Activated gamma-delta T cell treated with anti-CD3 and anti-CD28 coated beads, Interleukin-2, amount 50 U/mL, for 16 hours (primary cell): Measurements from ENCODE around the gene LY86.

Experiments
- DNase-seq: peaks from one replicate; pipeline ENCODE4 v3.0.0-alpha.2; 2020; ENCODE audit warnings: low read depth

Gene LY86

DNA sequence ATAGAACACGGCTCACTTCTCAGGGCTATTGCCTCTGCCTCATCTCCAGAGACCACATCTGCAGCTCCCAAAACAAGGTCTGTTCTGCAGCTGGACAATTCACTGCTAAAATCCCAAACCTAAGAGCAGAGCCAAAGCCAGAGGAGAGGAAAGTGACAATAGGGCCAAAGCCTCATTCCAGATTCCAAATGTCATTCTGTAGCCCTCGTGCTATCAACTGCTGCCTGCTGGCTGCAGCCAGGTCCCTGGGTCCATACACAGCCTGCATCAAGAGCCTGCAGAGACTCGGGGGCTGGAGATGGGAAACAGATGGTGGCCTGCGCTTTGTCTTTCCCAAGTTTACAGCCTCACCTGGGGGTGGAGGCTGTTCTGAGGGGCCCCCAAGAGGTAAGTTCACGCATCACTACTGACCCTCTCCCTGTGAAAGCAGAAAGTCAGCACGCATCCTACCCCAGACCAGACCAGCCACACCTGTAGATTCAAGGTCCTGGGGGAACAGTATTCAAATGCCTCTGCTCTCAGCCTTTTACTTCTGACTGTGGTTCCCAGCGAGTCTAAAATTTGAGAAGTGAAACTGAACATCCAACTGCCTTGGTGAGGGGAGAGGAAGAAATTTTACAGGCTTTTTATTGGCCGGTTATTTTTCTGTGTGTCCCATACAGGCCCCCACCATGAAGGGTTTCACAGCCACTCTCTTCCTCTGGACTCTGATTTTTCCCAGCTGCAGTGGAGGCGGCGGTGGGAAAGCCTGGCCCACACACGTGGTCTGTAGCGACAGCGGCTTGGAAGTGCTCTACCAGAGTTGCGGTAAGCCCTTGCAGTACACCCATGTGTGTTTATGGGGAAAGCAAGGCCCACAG is at the start of gene LY86:
Gene LY86, plus strand, starts transcription at position 657 of the 860 bp plus-strand sequence. Its CDS starts 15 bp downstream, at position 672.
- DNase-seq = no peak

DNA sequence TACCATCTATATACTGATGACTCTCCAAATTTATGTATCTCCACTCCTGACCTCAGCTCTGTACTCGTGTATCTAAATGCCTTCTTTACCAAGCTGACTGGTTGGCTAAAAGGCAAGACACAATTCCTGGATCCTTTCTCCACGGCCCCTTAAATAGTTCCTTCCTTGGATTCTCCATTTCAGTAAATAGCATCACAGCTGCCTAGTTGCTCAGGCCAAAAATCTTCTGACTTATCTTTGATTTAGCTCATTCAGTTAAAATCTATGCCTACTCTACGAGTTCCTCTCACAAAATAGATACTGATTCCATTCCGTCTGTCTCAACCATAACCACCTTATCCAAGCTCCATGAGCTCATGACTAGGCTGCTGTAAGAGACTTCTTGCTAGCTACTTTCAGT is 49.5 kb upstream of the LY86 start:
- DNase-seq = no peak

DNA sequence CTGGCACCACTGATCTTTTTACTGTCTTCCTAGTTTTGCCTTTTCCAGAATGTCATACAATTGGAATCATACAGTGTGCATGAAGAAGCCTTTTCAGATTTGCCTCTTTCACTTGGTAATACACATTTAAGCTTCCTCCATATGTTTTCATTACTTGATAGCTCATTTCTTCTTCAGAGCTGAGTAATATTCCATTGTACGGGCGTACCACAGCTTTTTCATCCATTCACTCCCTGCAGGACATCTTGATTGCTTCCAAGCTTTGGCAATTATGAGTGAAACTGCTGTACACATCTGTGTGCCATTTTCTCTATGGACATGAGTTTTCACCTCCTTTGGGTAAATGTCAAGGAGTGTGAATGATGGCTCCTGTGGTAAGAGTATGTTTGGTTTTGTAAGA is 46.2 kb upstream of the LY86 start:
- DNase-seq = no peak

DNA sequence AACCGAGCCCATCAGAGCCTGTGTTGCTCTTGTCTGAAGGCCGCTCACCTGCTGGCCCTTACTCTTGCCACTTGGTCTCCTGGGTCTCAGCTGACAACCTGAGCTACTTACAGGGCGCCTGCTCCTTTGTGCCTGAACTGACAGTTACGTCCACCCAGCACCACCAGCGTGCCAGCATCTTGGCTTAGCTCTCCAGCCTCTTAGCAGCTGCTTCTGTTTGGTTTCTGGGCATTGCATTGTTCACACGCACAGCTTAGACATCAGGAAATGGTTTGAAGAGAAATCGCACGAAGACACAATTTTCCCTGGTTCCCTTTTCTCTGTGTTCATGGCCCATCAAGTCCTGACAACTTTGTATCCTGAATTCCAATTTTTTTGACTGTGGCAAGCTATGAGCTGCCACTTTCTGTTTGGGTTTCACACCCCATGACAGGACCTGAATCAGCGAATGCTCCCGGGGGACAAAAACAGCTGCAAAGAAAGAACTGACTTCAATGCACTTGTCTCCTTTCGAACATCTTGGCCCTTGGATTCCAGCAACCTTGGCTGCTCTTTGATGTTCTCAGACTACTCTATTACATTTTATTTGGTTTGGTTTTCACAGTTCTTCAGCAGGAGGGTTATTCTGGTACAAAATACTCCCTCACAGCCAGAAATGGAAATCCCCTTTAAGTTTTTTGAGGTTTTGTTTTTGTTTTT is 45.2 kb upstream of the LY86 start:
- no peak for DNase-seq

DNA sequence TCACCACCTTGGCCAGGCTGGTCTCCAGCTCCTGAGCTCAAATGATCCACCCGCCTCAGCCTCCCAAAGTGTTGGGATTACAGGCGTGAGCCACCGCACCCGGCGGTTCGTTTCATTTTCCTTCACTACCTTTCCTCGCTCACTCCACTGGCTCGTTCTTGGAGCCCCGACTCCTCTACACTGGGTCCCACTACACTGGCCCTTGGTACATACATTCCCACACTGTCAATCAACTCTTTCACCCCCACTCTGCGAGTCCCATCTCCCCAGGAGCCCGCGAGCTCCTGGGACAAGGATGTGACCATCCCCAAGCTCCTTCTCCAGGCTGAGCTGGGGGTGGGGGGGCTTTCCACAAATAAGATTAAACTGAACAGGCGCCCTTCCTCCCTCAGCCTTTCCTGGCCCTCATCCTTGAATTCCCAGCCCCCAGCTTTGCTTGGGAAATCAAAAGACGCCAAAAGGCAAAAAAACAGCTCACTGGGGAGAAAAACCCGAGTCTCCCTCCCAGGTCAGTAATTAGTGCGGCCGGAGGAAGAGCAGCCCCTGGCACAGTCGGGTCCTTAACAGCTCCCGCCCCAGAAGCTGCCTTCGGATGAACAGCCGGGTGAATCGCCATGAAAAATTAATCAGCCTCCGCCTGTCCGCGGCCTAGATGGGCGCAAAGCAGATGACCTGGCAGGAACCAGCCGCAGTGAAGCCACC is 42.8 kb upstream of the LY86 start:
- no peak for DNase-seq

DNA sequence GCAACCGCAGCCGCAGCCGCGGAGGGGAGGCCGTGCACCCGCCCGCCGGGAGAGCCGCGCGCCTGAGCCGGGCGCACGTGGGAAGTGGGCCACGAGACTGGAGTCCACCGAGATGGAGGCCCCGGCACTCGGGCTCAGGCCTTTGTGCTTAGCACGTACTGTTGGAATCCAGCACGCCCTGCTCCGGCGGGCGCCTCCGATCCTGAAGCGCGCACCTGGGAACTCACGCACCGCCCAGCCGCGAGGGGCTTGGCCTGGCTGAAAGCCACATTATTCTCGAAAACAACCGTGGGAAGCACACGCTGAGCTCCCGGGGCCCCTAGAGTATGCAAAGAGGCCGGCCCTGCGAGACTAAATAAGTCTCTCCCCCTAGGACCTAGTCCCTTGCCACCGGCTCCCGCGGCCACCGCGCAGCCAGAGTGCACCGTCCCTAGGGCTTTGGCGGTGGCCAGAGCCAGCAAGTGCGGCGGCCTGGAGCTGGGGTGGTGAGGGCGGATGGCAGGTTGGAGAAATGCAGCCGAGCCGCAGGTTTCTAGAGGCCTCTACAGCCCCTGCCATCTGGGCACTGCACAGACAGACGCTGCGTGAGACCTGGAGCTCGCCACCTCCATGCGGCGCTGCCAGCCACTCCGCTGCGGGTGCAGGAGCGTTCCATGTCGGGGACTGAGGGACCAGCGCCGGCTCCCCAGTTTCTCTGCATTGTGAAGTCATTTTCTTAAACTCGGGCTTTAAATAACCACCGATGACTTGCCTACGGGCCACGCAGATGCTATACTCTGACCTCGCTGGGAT is 42.0 kb upstream of the LY86 start:
- DNase-seq = no peak

DNA sequence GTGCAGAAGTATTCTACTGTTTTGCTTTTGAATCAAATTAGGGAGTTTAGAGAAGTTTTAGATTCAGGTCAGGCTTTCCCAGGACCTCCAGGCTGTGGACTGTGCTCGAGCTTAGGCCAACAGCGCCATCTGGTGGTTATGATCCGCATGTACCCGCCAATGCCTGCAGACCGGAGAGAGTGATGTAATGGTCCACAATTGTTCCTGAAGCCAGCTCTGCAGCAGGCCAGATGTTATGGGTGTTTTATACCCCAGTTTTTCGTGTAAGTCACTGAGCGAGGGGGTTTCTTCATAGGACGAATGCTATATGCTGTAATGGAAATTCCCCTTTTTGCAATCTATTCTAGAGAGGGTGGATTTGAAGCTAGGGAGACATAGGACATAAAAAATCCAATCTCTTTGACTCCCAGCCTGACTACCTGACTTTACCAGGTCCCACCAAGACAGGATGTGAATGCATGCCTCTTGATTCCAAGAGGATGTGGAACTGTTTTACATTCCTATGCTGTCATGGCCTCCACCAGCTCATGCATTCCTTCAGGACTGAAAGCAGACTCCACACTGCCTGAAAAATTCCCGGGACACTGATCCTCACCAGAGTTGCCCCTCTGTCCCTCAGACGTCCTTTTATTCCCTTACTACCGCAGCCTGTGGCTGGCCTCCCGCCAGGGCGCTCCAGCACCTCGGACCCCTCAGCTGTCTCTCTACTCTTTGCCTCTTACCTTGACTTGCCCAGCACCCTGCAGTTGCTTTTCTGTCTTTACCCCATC is 41.2 kb upstream of the LY86 start:
- DNase-seq = peak; percentile 70

DNA sequence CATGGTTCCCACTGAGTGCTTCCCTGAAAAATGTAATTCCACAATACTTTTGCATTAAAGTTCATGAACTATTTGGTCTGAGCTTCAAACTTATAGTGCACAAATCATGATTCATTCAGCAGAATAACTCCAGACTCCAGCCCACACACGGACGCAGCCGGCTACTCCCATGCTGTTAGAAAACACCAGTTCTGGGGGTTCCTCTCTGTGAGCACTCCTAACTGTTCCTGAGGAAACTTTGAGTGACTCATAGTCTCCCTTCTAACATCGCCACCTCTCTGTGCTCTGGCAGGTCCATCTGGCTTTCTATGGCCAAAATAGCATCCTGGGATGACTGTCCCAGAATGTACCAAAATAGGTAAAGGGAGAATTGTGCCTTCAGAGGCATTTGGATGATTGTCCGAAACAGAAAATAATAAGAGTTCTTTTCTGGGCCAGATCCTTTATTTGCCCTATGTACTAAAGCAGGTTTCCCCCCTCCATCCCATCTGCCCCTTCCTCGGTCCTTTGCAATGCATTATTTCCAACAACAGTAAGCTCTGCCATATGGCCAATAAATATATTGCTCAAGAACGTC is 32.3 kb upstream of the LY86 start:
- no peak for DNase-seq

DNA sequence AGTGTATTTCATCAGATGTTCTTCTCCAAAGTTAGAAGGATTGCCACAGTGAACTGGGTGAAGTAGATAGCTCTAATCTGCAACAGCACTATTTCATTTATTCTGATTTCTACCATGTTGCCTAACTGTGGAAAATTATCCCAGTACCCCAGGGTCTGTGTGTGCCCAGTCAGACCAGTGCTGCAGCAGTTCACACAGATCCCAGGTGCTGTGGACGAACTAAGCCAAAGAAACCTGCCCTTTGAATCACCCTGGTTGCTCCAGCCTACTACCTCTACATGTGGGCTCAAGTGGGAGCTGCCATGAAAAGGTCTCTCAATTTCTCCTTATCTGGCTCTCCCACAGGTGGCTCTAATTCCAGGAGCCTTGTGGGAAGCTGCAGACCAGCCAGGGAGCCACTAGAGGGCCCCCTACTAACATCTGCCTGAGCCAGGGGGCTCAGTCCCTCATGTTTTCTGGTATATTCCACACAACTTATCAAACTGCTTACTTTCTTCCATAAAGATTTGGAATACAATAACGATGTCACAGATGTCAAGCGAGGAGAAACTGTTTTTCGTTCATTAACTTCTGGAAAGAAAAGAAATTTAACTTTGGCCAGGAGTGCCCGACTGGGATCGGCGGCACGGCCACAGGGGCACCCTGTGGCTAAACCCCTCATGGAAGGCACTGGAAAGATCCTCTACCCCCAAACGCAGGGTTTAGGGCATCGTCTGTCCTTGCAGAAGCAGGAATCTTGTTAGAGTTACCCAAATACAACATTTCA is 31.6 kb upstream of the LY86 start:
- no peak for DNase-seq

DNA sequence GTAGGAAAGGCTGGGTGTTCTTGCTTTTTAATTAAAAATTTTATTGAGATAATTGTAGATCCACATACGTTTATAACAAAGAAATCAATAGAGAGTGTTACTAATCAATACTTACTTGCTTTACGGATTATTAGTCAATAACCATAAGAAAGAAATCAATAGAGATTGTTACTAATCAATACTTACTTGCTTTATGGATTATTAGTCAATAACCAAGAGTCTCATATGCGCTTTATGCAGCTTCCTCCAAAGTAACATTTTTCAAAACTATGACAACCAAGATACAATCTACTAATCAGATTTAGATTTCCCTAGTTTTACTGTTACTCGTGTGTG is 31.0 kb upstream of the LY86 start:
- DNase-seq = no peak

DNA sequence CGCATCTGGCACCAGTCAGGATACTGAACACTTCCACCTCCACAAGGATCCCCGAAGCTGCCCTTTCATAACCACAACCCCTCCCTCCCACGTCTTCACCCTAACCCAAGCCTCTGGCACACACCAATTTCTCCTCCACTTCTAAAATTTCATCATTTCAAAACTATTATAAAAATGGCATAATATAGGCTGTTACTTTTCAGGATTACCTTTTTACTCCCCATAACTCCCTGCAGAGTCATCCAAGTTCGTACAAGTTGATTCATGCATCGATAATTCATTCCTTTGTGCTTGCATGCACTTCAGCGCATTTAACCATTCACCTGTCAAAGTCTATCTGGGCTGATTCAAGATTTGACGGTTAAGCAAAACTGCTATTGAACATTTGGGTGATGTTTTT is 30.6 kb upstream of the LY86 start:
- no peak for DNase-seq

DNA sequence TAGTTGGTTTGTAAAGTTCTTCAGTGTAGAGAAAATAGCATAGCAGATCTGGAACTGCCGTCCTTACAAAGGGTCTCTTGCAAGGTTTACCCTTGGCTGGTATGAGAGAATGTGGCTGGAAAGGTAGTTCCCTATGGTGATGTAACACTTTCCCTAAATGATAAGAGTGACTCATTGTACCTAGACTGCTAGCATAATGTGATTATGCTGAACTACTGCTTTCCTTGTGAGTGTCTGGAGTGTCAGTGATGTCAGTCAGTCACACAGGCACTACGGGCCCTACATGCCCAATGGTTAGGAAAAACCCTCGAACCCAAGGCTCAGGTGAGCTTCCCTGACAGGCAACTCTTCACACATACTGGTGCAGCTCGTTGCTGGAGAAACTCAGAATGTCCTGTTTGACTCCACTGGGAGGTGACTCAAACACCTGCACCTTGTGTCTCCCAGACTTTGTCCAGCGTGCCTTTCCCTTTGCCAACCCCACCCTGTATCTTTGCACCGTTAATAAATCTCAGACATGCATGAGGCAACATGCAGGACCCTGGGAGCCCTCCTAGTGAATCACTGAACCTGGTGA is 28.4 kb upstream of the LY86 start:
- no peak for DNase-seq

DNA sequence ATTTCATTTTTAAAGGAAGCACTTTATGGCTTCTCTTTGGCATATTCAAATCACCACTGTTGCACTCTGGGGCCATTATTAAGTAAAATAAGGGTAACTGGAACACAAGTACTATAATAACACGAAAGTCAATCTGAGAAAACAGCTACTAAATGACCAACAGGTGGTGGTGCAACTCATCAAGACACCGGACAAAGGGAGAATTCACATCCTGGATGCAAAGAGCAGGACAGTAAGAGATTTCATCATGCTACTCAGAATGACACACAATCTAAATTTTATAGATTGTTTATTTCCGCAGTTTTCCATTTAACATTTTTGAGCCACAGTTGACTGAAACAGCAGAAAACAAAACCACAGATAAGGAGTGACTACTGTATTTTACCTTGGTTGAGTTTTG is 27.6 kb upstream of the LY86 start:
- DNase-seq = no peak

DNA sequence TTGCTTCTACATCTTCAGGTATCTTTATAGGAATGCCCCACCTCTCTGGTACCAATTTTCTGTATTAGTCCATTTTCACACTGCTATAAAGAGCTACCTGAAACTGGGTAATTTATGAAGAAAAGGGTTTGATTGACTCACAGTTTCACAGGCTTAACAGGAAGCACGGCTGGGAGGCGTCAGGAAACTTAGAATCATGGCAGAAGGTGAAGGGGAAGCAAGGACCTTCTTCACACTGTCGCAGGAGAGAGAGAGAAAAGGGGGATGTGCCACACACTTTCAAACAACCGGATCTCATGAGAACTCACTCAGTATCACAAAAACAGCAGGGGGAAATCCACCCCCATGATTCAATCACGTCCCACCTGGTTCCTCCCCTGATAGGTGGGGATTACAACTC is 24.4 kb upstream of the LY86 start:
- no peak for DNase-seq

DNA sequence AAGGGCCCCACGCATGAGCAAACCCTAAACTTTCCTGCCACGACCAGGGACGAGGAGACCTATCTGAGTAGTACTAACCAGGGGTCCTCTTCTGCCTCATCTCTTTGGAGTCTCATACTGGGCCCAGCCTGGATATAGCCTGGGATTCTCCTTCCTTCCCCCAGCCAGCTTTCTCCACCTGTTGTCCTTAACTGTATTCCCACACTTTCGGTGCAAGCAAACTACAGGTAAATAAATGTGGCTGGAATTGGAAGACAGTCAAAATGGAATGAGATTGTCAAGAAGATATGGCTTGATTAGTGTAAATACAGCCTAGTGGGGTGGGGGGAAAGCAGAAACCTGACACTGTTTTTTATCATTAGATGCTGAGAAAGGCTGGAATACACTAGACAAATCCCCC is 23.5 kb upstream of the LY86 start:
- no peak for DNase-seq

DNA sequence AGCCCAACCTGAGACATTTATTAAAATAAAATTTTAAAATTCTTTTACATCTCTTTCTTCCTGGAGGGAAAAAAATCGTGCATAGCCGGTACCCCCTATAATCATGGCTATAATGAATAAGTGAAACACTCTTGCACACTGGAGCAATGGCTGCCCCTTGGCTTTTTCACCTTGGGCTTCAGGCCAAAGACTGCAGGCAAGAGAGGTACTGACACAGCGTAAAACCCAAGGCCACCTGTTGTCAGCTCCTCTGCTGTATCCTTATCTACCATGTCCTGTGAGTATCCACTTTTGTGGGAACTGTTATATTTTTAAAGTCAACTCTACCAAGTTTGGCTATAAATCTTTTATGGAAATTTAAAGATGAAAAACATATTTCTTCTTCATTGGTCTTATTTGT is 23.0 kb upstream of the LY86 start:
- DNase-seq = no peak

DNA sequence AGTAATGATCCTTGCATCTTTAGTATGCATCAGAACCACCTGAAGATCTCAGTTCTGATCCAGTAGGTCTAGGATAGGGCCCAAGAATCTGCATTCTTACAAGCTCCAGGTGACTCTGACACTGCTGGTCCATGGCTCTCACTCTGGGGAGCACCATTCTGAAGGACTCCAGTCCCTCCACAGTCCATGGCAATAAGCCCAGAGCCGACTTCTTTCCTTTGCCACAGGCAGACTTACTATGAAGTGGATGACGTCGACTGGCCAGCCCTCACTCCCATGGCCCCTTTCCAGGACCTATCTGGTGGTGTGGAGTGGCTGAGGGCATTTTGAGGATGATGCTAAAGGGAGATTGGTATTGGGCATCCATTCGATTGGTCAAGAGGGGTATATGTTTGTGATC is 21.8 kb upstream of the LY86 start:
- DNase-seq = no peak

DNA sequence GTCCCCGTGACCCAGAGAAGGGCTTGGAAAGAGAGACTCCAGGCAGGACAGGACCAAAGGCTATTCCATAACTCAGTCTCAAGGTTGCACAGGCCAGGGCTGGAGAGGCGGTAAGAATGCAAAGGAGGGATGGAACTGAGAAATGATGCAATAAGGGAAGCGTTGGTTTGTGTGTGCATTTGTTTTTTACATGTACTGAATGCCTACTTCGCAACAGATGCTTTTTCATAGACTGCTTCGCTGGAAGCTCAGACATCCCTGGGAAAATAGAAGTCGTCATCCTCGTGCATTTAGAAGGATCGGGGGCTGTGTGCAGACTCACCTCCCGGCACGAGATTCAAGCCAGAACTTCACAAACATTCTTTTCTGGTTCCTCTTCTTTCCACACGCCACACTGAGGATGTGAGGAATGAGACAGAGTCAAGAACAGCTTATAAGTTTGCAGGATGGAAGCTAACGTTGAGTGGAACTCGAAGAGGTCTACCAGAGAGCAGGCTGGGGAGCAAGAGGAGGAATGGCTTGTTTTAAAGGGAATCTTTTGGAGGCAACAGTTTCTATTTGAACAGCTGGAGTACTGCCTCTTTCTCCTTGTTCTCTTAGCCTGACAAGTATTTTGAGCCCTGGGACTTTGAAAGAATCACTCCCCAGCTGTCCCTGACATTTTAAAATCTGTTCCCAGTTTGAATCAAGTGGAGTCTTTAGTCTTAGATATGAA is 19.3 kb upstream of the LY86 start:
- DNase-seq = no peak

DNA sequence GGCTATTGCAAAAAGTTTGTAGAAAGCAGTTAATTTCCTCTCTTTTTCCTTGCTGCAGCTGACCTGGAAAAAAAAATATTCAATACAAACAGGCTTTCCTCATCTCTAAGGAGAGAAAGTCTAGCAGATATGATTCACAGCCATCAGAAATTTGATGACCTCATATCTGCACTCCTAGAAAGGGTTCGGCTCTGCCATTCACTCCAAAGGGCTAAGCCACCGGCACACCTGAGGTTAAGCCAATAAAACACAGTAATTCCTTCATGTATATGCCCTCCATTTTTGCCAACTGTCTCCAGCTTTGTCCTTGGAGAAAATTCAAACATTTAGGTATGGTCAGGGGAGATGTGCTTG is 18.7 kb upstream of the LY86 start:
- no peak for DNase-seq
